ENCODE measurements around the gene TSPAN18.
A peak's percentile ranks its signal among the peaks of the same experiment; 100 is the strongest.

Gene TSPAN18, protein sequence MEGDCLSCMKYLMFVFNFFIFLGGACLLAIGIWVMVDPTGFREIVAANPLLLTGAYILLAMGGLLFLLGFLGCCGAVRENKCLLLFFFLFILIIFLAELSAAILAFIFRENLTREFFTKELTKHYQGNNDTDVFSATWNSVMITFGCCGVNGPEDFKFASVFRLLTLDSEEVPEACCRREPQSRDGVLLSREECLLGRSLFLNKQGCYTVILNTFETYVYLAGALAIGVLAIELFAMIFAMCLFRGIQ

DNA sequence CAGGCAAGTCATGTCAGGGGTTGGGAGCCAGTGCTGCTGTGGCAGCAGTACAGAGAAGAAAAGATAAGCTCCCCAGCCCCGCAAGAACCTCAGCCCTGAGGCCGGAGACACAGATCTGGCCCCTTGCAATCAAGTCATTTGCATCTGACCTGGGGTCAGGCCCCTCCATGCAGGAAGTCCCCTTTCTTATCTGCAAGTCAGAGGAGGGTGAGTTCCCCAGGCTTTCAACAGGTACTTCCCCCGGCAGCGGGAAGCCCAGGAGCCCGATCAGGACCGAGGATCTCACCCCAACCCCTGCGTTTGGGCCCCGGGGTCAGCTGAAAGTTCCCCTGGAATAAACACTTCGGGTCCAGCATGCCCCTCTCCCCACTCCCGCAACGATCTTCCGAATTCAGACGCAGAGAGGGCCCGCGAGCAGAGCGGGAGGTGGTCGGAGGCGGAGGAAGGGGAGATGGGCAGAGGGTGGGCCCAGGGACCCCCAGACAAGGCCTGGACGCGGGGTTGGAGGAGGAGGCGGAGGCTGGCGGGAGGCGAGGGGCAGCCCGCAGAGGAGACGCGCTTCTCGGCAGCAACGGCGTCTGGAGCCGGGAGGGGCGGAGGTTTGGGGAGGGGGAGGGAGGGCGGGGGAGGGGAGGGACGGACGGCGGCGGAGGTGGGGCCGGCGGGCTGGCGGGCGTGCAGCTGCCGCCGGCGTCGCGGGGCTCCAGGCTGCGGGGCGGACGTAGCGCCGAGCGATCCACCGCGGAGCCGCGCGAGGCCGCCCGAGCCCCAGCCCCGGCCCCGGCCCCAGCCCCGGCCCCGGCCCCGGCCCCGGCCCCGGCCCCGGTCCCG lies at the start of gene TSPAN18:
TSPAN18 (plus strand) TSS at position 680 of the 831 bp plus-strand sequence. CDS start 179,455 bp downstream, outside the sequence.
- no peak for DNase-seq (ENCODE audit: low read depth)

DNA sequence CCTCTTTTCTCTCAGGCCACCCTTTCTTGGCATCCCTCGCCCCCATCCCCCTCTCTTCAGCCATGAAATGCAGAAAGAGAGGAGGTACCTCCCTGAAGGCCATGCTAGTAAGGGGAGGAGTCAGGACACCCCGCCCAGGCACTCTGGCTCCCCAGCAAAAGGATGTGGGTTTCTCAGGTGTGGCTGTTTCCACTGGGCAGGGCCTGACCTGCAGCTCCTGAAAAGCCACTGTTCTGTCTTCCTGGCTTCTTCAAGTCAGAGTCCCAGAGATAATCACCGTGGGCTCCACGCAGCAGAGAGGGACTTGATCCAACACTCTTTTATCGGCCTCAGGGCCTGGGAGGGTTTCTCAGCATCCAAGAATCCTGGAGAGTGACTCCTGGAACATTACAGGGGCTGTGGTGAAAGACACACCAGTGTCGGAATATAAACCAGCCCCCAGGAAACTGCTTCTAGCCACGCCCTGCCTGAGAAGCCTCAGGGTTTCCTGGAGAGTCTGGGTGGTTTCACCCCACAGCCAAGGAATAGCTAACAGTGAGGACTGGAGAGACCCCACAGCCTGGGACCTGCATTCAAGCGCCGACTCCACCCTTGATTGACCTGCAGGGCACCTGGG lies 45.7 kb upstream of the TSPAN18 start:
- no peak for DNase-seq (ENCODE audit: low read depth)

DNA sequence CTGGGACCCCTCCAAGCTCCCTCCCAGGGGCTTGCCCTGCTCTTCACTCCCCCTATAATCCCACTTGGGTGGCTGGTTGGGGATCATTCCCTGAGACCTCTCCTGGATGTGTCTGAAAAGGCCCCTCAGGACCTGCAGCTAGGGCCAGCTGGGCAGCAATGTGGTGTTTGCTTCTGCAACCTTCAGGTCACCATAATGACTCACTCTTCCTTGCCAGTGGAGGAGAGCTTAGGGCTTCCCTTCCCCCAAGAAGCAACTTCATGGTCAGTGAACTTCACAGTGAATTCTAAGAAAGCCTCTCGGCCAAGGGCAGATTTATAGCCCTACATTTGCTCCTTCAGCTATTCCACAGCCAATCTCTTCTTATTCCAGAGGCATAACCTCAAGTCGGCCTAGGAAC lies 45.1 kb upstream of the TSPAN18 start:
- DNase-seq (ENCODE audit: low read depth), result peak; percentile 12

DNA sequence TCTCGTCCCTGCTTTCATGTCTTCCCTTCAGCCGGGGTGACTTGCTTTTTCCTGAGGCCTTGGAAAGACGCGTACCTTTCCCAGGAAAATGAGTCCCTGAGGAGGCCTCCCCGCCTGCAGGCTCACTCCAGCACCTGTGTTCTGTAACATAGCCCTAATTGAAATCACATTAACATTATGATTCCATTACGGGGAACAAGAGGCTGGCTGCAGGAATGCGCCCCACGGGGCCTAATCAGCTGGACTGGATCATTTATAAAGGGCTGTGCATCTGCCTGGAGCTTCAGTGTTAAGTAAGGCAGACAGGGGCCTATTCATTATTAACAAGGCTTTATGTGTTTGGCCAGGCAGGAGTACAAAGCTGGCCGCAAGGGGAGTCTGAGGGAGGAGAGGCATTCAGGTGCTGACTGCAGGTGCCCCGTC lies 41.9 kb upstream of the TSPAN18 start:
- no peak for DNase-seq (ENCODE audit: low read depth)

DNA sequence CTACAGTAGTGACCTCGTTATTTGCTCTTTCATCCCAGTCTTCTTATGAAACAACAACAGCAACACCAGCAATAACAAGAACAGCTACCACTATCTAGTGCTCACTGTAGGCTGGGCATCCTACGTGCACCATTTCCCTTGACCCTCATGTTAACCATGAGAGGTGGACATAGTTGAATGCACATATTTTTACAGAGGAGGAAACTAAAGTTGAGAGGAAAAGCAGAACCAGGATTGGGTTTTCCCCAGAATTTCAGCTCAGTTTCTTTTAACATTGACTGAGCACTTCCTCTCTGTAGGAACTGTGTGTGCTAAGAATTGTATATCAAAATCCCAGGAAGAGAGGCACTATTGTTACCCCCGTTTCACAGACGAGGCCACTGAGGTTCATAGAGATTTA lies 39.4 kb upstream of the TSPAN18 start:
- no peak for DNase-seq (ENCODE audit: low read depth)

DNA sequence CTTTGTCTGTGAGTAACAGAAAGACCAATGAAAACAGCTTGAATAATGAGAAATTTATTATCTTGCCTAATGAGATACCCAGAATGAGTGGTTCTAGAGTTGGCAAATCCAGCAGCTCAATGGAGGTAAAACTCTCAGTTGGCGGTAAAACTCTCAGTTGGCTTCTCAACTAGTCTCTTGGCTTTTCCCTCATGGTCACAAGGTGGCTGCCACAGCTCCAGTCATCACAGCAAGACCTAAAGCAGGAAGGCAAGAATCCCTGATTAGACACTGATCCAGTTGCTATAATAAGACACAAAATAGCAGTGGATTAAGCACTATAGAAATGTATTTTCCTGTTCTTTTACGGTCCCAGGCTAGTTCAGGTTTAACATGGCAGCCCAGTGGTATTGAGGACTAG lies 37.5 kb upstream of the TSPAN18 start:
- DNase-seq (ENCODE audit: low read depth), result no peak

DNA sequence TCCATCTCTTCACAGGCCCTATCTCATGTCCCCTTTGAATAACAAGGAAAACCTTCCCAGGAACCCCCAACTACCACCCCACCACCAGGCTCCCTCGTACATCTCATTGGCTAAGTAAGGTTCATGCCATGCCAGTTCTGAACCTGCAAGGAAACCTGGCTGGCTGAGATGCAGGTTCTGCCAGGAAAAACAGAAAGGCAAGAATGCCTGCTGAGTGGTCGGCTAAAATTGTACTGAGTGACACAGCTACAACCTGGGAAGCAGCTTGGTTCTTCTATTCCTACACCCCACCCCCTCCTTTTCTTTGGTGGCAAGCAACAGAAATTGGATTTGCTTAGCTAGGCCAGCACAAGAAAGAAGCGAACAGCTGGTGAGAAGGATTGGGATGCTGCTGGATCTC lies 36.1 kb upstream of the TSPAN18 start:
- no peak for DNase-seq (ENCODE audit: low read depth)

DNA sequence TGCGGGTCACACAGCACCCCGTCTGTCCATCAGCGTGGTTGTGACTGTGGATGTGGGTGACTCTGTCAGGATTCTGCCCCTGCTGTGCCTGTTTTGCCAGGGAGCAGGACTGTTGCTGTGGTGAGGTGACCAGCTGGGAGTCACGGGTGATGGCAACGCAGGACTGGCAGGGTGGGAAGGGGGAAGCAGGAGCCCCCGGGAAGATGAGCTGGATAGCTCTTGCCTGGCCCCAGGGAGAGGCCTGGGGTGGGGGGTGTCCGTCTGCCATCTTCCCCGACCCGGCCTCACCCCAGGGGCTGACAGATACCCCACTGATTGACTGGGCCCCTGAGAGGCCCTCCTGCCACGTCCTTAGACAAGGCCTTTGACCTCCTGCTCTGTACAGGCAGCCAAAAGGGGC lies 34.3 kb upstream of the TSPAN18 start:
- no peak for DNase-seq (ENCODE audit: low read depth)

DNA sequence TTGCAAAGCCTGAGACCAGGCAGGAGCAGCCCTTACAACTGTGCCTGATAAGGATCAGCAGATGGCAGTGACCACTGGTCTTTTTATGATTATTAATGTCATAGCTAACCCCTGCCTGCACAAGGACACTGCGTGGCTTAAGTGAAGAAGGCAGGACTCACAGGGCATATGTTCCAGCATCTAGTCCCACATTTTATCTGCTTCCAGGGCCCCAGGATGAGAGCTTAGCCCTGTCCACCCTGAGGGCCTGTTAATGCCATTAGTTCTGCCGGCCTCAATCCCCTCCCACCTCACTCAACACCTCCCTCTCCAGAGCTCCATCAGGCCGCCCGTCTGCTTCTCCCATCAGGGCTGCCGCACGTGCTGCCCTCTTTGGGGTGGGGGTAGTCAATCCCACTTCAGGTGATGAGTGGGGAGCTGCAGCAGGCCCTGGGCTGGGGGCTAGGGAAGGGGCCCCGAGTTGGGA lies 33.1 kb upstream of the TSPAN18 start:
- DNase-seq (ENCODE audit: low read depth), result no peak

DNA sequence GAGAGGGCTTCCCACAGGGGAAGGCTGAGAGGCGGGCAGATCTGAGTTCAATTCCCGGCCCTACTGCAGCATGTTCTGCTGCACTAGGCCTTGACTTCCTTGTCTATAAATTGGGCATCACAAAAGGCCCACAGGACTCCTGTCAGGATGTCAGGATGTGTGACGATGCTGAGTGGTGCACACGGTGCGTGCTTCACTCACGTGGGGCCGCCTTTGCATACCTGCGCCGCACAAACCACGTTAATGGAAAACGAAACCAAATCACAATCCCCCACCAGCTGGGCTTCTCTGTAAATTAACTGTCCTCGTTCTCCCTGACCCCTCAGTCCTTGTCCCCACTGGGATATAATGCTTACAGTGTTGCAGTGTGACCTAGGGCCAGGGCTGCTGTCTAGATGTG lies 32.3 kb upstream of the TSPAN18 start:
- no peak for DNase-seq (ENCODE audit: low read depth)

DNA sequence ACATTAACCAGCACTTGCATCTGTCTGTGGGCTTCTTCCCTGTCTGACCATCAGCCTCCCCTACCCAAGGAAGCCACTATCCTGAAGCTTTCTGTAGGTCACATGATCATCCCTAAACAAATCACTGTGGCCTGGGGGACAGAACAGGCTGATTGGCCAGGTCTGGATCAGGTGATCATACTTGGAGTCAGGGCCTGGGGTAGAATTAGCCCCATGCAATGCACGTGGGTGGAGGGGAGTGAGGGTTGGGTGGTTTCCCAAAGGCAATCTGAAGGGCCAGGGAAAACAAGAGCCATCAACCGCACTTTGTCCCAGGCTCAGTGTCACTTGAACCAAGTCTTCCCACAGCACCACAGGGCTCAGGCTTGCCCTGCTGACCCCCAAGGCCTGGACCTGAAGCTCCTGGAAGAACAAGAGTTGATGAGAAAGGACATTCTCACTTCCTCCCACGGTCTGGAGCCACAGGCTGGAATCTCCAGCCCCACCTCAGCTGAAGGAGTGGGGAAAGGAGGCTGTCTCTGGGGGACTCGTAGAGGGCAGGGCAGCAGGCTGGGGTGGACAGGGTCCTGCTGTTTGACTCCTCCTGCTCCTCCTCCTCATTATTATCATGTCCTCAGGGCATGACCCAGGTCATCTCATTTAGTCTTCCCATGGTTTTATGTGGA lies 31.5 kb upstream of the TSPAN18 start:
- no peak for DNase-seq (ENCODE audit: low read depth)

DNA sequence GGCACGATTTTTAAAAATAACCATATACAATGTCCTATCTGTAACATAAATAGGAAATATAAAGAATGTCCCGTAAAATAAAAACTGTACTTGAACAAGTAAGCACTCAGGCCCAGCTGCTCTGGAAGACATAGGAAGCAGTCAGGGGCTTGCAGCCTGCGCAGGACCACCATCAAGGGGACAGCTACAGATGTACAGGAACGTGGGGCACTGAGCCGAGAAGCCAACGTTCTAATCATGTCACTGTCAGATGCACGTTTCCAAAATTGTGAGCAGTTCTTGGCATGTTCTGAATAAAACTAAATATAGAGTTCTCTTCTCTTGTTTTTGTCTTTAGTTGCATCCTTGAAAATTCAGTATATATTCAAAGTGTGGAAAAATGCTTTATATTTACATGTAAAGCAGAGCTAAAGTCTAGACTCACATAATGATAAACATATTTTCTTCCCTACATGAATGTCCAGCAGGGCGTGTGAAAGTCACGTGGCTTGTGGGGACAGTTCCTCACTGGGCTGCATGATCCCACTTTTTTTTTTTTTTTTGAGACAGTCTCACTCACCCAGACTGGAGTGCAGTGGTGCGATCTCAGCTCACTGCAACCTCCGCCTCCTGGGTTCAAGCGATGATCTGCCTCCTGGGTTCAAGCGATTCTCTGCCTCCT lies 28.4 kb upstream of the TSPAN18 start:
- DNase-seq (ENCODE audit: low read depth), result no peak

DNA sequence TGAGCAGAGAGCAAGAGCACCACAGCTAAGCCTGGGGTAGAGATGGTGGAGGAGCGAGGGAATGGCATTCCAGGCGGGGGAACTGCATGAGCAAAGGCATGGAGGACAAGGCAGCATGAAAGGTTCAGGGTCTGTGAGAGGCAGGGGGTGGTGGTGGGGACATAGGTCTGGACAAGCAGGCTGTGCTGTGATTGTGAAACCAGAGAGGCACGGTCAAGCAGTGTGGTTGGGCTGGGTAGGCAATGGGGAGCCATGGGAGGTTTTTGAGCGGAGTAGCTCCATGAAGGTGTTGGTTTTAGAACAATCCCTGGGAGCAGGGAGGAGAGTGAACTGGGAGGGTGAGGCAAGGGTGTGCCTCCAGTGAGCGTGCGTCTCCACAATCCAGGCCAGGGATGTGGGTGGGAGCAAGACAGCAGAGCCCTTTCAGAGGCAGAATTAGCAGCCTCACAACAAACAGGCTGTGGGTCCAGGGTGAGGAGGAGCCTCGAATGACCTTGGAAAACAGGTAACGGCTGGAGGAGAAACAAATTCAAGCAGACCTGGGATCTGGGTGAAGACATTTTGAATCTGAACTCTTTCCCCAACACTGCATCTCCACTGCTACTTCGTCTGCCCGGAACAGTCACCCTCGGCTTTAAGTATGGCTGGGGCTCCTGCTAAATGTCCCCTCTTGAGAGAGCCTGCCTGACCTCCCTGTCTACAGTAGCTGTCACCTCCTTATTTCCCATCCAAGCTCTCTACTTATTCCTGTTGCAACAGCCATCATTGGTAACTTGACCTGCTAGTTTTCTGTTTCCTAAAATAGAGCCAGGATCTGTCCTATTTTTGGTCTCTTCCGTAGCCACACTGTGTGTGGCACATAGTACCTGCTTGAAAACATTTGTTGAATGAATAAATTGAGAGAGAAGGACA lies 27.0 kb upstream of the TSPAN18 start:
- DNase-seq (ENCODE audit: low read depth), result no peak

DNA sequence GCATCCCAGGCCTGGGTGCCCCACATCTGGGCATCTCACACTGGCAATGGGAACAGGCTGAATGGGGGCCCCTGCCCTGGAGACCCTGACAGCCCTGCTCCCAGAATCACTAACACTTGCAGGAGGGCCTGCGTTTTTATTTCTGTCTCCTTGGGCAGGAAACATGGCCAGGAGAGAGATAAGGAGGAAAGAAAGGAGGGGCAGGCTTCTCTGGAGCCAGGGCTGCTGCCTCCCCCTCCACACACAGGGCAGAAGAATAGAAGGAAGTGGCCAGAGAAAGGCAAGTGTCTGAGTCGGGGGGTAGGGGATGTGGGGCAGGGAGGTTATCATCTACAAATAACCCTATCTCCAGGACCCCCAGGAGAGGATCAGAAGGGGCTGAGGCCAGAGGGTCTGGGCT lies 25.5 kb upstream of the TSPAN18 start:
- no peak for DNase-seq (ENCODE audit: low read depth)

DNA sequence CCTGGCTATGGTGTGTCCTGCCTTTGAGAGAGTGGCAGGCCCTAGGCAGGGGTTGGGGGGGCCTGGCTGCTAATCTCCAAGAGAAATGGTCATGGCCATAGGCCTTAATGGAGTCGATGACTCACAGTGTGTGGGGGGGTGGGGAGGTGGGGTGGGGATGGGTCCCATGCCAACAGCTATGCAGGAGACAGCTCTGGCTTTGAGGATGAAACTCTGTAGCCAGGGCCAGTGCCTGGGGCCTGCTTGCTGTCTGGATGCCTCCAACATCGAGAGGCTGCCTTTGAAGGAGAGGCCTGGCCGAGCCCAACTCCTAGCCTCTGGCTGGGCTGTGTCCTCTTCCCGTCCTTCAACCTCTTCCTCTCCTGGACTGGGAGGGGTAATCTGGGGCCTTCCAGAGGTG lies 23.9 kb upstream of the TSPAN18 start:
- DNase-seq (ENCODE audit: low read depth), result no peak

DNA sequence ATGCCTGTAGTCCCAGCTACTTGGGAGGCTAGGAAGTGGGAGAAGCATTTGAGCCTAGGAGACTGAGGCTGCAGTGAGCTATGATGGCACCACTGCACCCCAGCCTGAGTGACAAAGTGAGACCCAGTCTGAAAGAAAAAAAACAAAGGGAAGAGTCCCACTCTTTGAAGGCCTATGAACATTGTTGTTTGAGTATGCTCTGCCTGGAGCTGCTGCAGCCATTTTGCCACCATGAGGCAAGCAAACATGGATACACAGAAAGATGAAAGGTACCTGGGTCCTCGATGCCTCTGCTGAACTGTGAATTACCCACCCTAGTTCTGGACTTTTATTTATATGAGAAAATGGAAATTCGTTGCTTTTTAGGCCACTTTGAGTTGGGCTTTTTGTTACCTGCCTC lies 19.7 kb upstream of the TSPAN18 start:
- DNase-seq (ENCODE audit: low read depth), result no peak

DNA sequence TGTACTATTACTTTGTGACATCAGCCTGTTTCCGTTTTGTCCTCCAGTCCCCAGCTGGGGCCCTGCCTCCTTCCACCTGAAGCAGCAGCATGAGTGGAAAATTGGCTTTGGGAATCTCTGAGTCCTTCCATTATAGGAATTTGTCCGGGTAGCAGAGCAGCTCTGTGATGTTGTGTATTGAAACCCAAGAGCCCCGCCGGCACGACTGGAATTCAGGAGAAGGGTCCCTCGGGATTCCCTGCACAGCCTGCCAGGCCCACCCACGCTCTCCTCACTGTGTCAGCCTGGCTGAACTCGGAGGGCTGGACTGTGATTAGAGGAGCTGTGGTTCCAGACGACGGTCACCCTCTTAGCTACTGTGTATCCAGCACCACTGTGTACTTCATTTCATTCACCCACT lies 18.8 kb upstream of the TSPAN18 start:
- no peak for DNase-seq (ENCODE audit: low read depth)

DNA sequence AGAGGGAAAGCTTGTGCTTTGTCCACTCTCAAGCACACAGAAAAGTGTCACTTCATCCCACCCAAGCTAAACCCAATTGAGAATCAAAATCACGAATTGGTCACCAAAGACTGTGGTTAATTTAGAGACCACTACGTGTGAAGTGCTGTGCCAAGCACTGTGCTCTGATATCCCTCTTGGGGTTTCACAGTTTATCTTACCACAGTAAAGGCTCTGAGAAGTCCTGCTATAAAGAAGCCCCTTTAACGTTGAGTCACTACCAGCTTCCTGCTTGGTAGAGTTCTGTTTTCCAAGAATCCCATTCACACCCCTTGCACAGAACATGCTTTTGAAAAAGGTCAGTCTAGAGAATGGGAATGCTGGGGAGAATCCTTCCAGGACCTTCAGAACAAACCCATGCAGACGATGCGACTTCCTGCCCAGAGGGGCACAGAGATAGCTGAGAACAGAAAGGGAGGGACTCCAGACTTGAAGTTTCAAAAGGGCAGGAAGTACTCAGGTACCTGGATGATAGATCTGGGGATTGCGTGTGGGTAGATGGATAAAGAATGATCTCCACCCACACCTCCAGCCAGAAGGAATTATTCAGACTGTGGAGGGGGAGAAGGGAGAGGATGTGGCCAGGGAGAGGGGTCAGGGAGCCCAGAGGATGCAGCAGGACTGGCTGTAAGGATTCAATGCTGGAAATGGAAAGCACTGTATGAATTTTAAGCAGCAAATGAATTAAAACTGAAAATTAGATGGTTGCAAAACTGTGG lies 18.1 kb upstream of the TSPAN18 start:
- no peak for DNase-seq (ENCODE audit: low read depth)

DNA sequence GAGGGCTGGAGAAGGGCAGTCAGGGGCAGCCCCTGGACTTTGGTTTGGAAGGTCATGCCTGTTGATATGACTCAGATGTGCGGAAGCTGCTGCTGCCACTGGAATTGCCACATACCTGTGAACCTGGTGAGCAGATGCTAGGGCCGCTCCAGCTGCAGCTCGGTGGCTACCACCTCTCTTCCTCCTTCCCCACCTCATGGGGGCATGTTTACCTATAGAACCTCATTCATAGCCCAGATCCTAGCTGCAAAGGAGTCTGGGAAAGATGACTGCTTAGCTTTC lies 17.5 kb upstream of the TSPAN18 start:
- no peak for DNase-seq (ENCODE audit: low read depth)

DNA sequence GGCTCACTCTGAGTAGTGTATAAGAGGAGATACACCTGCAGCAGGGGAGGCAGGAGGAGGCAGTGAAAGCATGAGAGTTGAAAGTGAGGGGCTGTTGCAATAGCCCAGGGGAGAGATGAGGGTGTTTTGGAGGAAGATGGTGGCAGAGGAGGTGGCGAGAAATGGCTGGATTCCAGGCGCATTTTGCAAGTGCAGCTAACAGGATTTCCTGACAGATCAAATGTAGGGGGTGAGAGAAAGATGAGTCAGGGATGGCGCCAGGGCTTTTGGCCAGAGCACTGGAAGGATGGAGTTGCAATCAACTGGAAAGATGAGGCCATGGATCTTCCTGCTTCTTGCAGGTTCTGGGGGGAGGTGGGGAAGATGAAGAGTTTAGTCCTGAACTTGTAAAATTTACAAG lies 16.8 kb upstream of the TSPAN18 start:
- DNase-seq (ENCODE audit: low read depth), result no peak

All from GM04503 (cell line).